Stimulated activated CD4-positive, alpha-beta T cell treated with anti-CD3 and anti-CD28 coated beads, TNF-alpha, amount 100 ng/mL, for 24 hours (primary cell): Measurements from ENCODE around the gene FAM222A.
A peak's percentile ranks its signal among the peaks of the same experiment; 100 is the strongest.

Experiments used
- DNase-seq, 3 experiments: peaks; one replicate each; pipeline ENCODE4 v3.0.0-alpha.2; 2020; ENCODE audit warnings: low read depth in 3 of 3

FAM222A gene

GRCh38 chr12:109713187-109714070 lies at the start of gene FAM222A:
TSS of gene FAM222A (plus strand) at chr12:109713825. CDS start at chr12:109744147, 30,322 bp downstream.
- peak; percentile 94 for DNase-seq

- DNase-seq, result no peak
These were observed 49.2 kb upstream of the FAM222A start for GRCh38 chr12:109664402-109664801.

GRCh38 chr12:109666068-109666467 lies 47.6 kb upstream of the FAM222A start:
- DNase-seq, result no peak

GRCh38 chr12:109670731-109671130 lies 42.9 kb upstream of the FAM222A start:
- no peak for DNase-seq

- no peak for DNase-seq
These were observed 42.1 kb upstream of the FAM222A start for GRCh38 chr12:109671502-109671901.

GRCh38 chr12:109673379-109673778 lies 40.2 kb upstream of the FAM222A start:
- no peak for DNase-seq

GRCh38 chr12:109673884-109674283 lies 39.7 kb upstream of the FAM222A start:
- DNase-seq, result no peak

- no peak for DNase-seq
These were observed 38.2 kb upstream of the FAM222A start for GRCh38 chr12:109675411-109675810.

- no peak for DNase-seq
These were observed 36.3 kb upstream of the FAM222A start for GRCh38 chr12:109677279-109677691.

- DNase-seq, result no peak
These were observed 34.9 kb upstream of the FAM222A start for GRCh38 chr12:109678719-109679118.

GRCh38 chr12:109679501-109680263 lies 33.9 kb upstream of the FAM222A start:
- DNase-seq, result no peak

- DNase-seq, result no peak
These were observed 33.2 kb upstream of the FAM222A start for GRCh38 chr12:109680264-109681005.

GRCh38 chr12:109681986-109682707 lies 31.5 kb upstream of the FAM222A start:
- DNase-seq, result no peak

GRCh38 chr12:109682708-109683060 lies 30.9 kb upstream of the FAM222A start:
- DNase-seq, result no peak

GRCh38 chr12:109683316-109683715 lies 30.3 kb upstream of the FAM222A start:
- no peak for DNase-seq

GRCh38 chr12:109685574-109686447 lies 27.8 kb upstream of the FAM222A start:
- DNase-seq, result no peak

- DNase-seq, result no peak
These were observed 27.1 kb upstream of the FAM222A start for GRCh38 chr12:109686523-109686922.

- DNase-seq, result no peak
These were observed 26.4 kb upstream of the FAM222A start for GRCh38 chr12:109687250-109687649.

GRCh38 chr12:109689426-109689825 lies 24.2 kb upstream of the FAM222A start:
- DNase-seq, result no peak

- no peak for DNase-seq
These were observed 20.5 kb upstream of the FAM222A start for GRCh38 chr12:109693160-109693559.
